HG03135 (cell line): ENCODE data around the gene LARGE1.
"Not testable (repeated sequence)": the region's sequence is repeated elsewhere in the genome, so short reads cannot be mapped to it uniquely, and the experiment has no call there.

Experiments
- ATAC-seq: cut with Tn5 transposase; IDR thresholded peaks from one replicate; pipeline ENCODE4 v1.9.1; 2021; ENCODE audit warnings: mild to moderate bottlenecking, moderate library complexity; ENCODE audit not compliant: unreplicated experiment

Gene LARGE1

GRCh38 chr22:33397381-33397907 is 522.8 kb downstream of the LARGE1 start:
- ATAC-seq, result no peak

GRCh38 chr22:33393432-33393831 is 526.8 kb downstream of the LARGE1 start:
- no peak for ATAC-seq

GRCh38 chr22:33391298-33391697 is 529.0 kb downstream of the LARGE1 start:
- no peak for ATAC-seq

GRCh38 chr22:33389936-33390335 is 530.3 kb downstream of the LARGE1 start:
- ATAC-seq, result no peak

GRCh38 chr22:33386270-33386669 is 534.0 kb downstream of the LARGE1 start:
- ATAC-seq, result no peak

- ATAC-seq, result no peak
Measured at GRCh38 chr22:33385611-33386010, 534.7 kb downstream of the LARGE1 start.

GRCh38 chr22:33382436-33382835 is 537.8 kb downstream of the LARGE1 start:
- ATAC-seq, result no peak

GRCh38 chr22:33381531-33382406 is 538.5 kb downstream of the LARGE1 start:
- no peak for ATAC-seq

- no peak for ATAC-seq
Measured at GRCh38 chr22:33380789-33381530, 539.3 kb downstream of the LARGE1 start.

GRCh38 chr22:33379836-33380235 is 540.4 kb downstream of the LARGE1 start:
- ATAC-seq, result no peak

GRCh38 chr22:33372875-33373274 is 547.4 kb downstream of the LARGE1 start:
- no peak for ATAC-seq

- ATAC-seq, result not testable (repeated sequence)
Measured at GRCh38 chr22:33363256-33363655, 557.0 kb downstream of the LARGE1 start.

GRCh38 chr22:33362702-33363101 is 557.6 kb downstream of the LARGE1 start:
- no peak for ATAC-seq

- no peak for ATAC-seq
Measured at GRCh38 chr22:33361581-33361980, 558.7 kb downstream of the LARGE1 start.

- no peak for ATAC-seq
Measured at GRCh38 chr22:33357981-33358399, 562.3 kb downstream of the LARGE1 start.

- no peak for ATAC-seq
Measured at GRCh38 chr22:33354928-33355327, 565.3 kb downstream of the LARGE1 start.

- ATAC-seq, result no peak
Measured at GRCh38 chr22:33353502-33353901, 566.8 kb downstream of the LARGE1 start.

- no peak for ATAC-seq
Measured at GRCh38 chr22:33352768-33353167, 567.5 kb downstream of the LARGE1 start.

GRCh38 chr22:33350961-33351360 is 569.3 kb downstream of the LARGE1 start:
- no peak for ATAC-seq

- no peak for ATAC-seq
Measured at GRCh38 chr22:33350491-33350890, 569.8 kb downstream of the LARGE1 start.

GRCh38 chr22:33347002-33347401 is 573.3 kb downstream of the LARGE1 start:
- no peak for ATAC-seq

GRCh38 chr22:33341611-33342010 is 578.7 kb downstream of the LARGE1 start:
- no peak for ATAC-seq
